H1 (cell line): Measurements from ENCODE around the gene KCNMB1. TPM values are rescaled to one million over a fixed set of nuclear protein-coding genes. Genes with fewer than 3 reads are reported as not detected.

Source experiments
- CTCF ChIA-PET: fragments of 300-600 bp; sonication (Branson Sonifier 250); formaldehyde crosslinking; loops from one replicate; lab custom pipeline; 2021; ENCODE audit not compliant: partially characterized antibody; lab: Charles Lee
- POLR2A ChIA-PET: fragments of 300-600 bp; sonication (Branson Sonifier 250); formaldehyde crosslinking; loops from one replicate; lab custom pipeline; 2021; ENCODE audit warnings: inconsistent platforms; ENCODE audit not compliant: partially characterized antibody; lab: Charles Lee
- DNase-seq, 2 experiments: peaks; one replicate each; pipeline versions ENCODE4 v3.0.0 to v3.0.0-alpha.2; 2010 to 2022; ENCODE audit warnings: low spot score in 2 of 2, low read depth in 1 of 2, mixed read lengths in 1 of 2
- FAIRE-seq: peaks from 2 replicates; lab custom pipeline; 2011; peaks lifted over from hg19 to GRCh38; lab: Jason Lieb, UNC
- H2AFZ ChIP-seq: 2 replicates; pipeline ENCODE4 v1.8.1; 2012; ENCODE audit warnings: low read length, inconsistent platforms
- H2AK5ac ChIP-seq: 2 replicates; pipeline ENCODE4 v1.6.1; 2013; ENCODE audit warnings: low read depth, low read length
- H2BK120ac ChIP-seq: replicated peaks from 2 replicates; pipeline ENCODE3; 2013; ENCODE audit warnings: low read depth, low read length, inconsistent platforms
- H2BK12ac ChIP-seq: 2 replicates; pipeline ENCODE4 v1.6.1; 2013; ENCODE audit warnings: low read depth, low read length
- H2BK15ac ChIP-seq: 2 replicates; pipeline ENCODE4 v1.6.1; 2013; ENCODE audit warnings: low read length
- H2BK20ac ChIP-seq: 2 replicates; pipeline ENCODE4 v1.6.1; 2013; ENCODE audit warnings: low read length
- H2BK5ac ChIP-seq: 2 replicates; pipeline ENCODE4 v1.6.1; 2013; ENCODE audit warnings: low read depth, low read length
- H3K14ac ChIP-seq: 2 replicates; pipeline ENCODE4 v1.6.1; 2013; ENCODE audit warnings: inconsistent platforms; ENCODE audit not compliant: insufficient read length
- H3K18ac ChIP-seq: 2 replicates; pipeline ENCODE4 v1.6.1; 2013; ENCODE audit warnings: low read length; ENCODE audit errors: extremely low read depth
- H3K23ac ChIP-seq: 2 replicates; pipeline ENCODE4 v1.6.1; 2013; ENCODE audit warnings: inconsistent platforms; ENCODE audit not compliant: insufficient read length
- H3K23me2 ChIP-seq: 2 replicates; pipeline ENCODE4 v1.6.1; 2013; ENCODE audit warnings: low read depth, low read length
- H3K27ac ChIP-seq: 2 replicates; pipeline ENCODE4 v1.6.1; 2011; ENCODE audit warnings: low read depth, low read length, inconsistent platforms
- H3K27me3 ChIP-seq, 4 experiments: replicated peaks in 1 of 4; 1 replicate in 1 of 4; 2 replicates in 3 of 4; pipeline versions ENCODE4 v1.6.1 to v1.8.1; 2011 to 2013; ENCODE audit warnings: low read length in 3 of 4, mild to moderate bottlenecking in 3 of 4, inconsistent platforms in 2 of 4, mixed read lengths in 2 of 4, moderate library complexity in 1 of 4; ENCODE audit not compliant: control insufficient read depth in 3 of 4, insufficient read depth in 3 of 4; ENCODE audit errors: extremely low read depth in 1 of 4
- H3K36me3 ChIP-seq, 4 experiments: 2 replicates each; pipeline versions ENCODE4 v1.6.1 to v1.8.1; 2011 to 2013; ENCODE audit warnings: mild to moderate bottlenecking in 4 of 4, low read length in 3 of 4, moderate library complexity in 2 of 4, control low read depth in 1 of 4, inconsistent platforms in 1 of 4; ENCODE audit not compliant: insufficient read depth in 4 of 4, control insufficient read depth in 2 of 4
- H3K4ac ChIP-seq: replicated peaks from 2 replicates; pipeline ENCODE3; 2013; ENCODE audit warnings: low read length, low read depth, mixed read lengths, inconsistent platforms; ENCODE audit not compliant: insufficient read length
- H3K4me1 ChIP-seq, 4 experiments: replicated peaks in 1 of 4; 1 replicate in 1 of 4; 2 replicates in 3 of 4; pipeline versions ENCODE4 v1.6.1 to v1.8.1; 2011 to 2013; ENCODE audit warnings: low read length in 3 of 4, inconsistent platforms in 2 of 4, mixed read lengths in 1 of 4; ENCODE audit not compliant: insufficient read depth in 4 of 4, control insufficient read depth in 3 of 4
- H3K4me2 ChIP-seq, 2 experiments: 2 replicates each; pipeline versions ENCODE4 v1.6.1 to v1.8.1; 2011 to 2013; ENCODE audit warnings: low read depth in 2 of 2, low read length in 2 of 2, control low read depth in 1 of 2, inconsistent platforms in 1 of 2, mild to moderate bottlenecking in 1 of 2; ENCODE audit not compliant: insufficient read depth in 1 of 2
- H3K4me3 ChIP-seq, 4 experiments: fragments of 200-600, 300-600 bp in 1 of 4; sonication (generic), shearing (Covaris generic), sonication (Bioruptor Twin) in 1 of 4; 2 replicates each; pipeline versions ENCODE4 v1.5.1 to v1.8.1; 2011 to 2016; ENCODE audit warnings: low read length in 4 of 4, low read depth in 3 of 4, control low read depth in 2 of 4, inconsistent platforms in 2 of 4, mild to moderate bottlenecking in 2 of 4, mixed read lengths in 1 of 4, moderate library complexity in 1 of 4; ENCODE audit not compliant: insufficient read depth in 2 of 4; ENCODE audit errors: extremely low read depth in 1 of 4
- H3K56ac ChIP-seq: replicated peaks from 2 replicates; pipeline ENCODE3; 2013; ENCODE audit warnings: low read depth, mild to moderate bottlenecking, mixed read lengths, low read length, inconsistent platforms; ENCODE audit not compliant: insufficient read length
- H3K79me1 ChIP-seq: 2 replicates; pipeline ENCODE4 v1.6.1; 2013; ENCODE audit warnings: low read depth, low read length, control low read depth
- H3K79me2 ChIP-seq, 2 experiments: 2 replicates each; pipeline versions ENCODE4 v1.6.1 to v1.8.1; 2012 to 2013; ENCODE audit warnings: low read length in 2 of 2, mild to moderate bottlenecking in 2 of 2, inconsistent platforms in 1 of 2; ENCODE audit not compliant: insufficient read depth in 2 of 2, control insufficient read depth in 1 of 2
- H3K9ac ChIP-seq, 4 experiments: replicated peaks in 1 of 4; 1 replicate in 1 of 4; 2 replicates in 3 of 4; pipeline versions ENCODE4 v1.6.1 to v1.8.1; 2011 to 2013; ENCODE audit warnings: low read depth in 3 of 4, low read length in 3 of 4, control low read depth in 2 of 4, mild to moderate bottlenecking in 2 of 4, moderate library complexity in 2 of 4, inconsistent platforms in 1 of 4; ENCODE audit errors: extremely low read depth in 1 of 4
- H3K9me3 ChIP-seq, 2 experiments: 2 replicates each; pipeline versions ENCODE4 v1.6.1 to v1.8.1; 2012 to 2013; ENCODE audit warnings: mild to moderate bottlenecking in 2 of 2, moderate library complexity in 2 of 2, control low read depth in 1 of 2, inconsistent platforms in 1 of 2, low read depth in 1 of 2, low read length in 1 of 2, mixed read lengths in 1 of 2; ENCODE audit not compliant: insufficient read depth in 2 of 2
- H4K20me1 ChIP-seq, 2 experiments: replicated peaks in 1 of 2; 2 replicates each; pipeline versions ENCODE3 to v1.8.1; 2011 to 2013; ENCODE audit warnings: inconsistent platforms in 2 of 2, low read length in 2 of 2, mild to moderate bottlenecking in 1 of 2; ENCODE audit not compliant: insufficient read depth in 2 of 2, control insufficient read depth in 1 of 2
- H4K5ac ChIP-seq: 2 replicates; pipeline ENCODE4 v1.6.1; 2013; ENCODE audit warnings: low read length, low read depth, mixed read lengths, inconsistent platforms; ENCODE audit not compliant: insufficient read length
- H4K8ac ChIP-seq: 2 replicates; pipeline ENCODE4 v1.8.0; 2013; ENCODE audit warnings: mild to moderate bottlenecking, moderate library complexity, low read length, inconsistent platforms; ENCODE audit not compliant: insufficient read depth; ENCODE audit errors: extremely low read depth
- H4K91ac ChIP-seq: replicated peaks from 2 replicates; pipeline ENCODE3; 2013; ENCODE audit warnings: low read length, mixed read lengths, inconsistent platforms; ENCODE audit not compliant: insufficient read length
- CHD2 ChIP-seq: IDR thresholded peaks from 2 replicates; pipeline ENCODE4 v1.6.1; 2012; ENCODE audit warnings: low read length, improper control_type of control experiment
- WGBS, 2 experiments: shearing (Covaris generic) in 1 of 2; methylation state at CpG; one replicate each; pipeline versions ENCODE4 v1.1.6 to v1.1.7; 2013 to 2015; ENCODE audit warnings: low lambda C conversion rate in 2 of 2, mixed read lengths in 2 of 2, inconsistent platforms in 1 of 2, low coverage in 1 of 2, missing lambda C conversion rate in 1 of 2; ENCODE audit not compliant: insufficient replicate concordance in 2 of 2, insufficient coverage in 1 of 2, insufficient read length in 1 of 2; ENCODE audit errors: extremely low coverage in 1 of 2, missing lambda C conversion rate in 1 of 2; 5-methylcytosine and 5-hydroxymethylcytosine counted together
- polyA plus RNA-seq, 7 experiments: library from polyadenylated mRNA; depleted of rRNA in 3 of 7; stranded (reverse) in 5 of 7; unstranded in 2 of 7; fragments of >200 nt in 5 of 7; fragments of 200-250 nt in 2 of 7; gene quantifications; 1 replicate in 5 of 7; 2 replicates in 1 of 7; 4 replicates in 1 of 7; pipeline versions ENCODE4 v1.2.1 to v1.2.3, GENCODE V29; 2011 to 2013; ENCODE audit warnings: missing spikeins in 2 of 7, mixed read lengths in 2 of 7
- total RNA-seq: library from RNA; stranded (reverse); fragmentation: NEBNext Ultra II Directional; extraction: Animal tissue kit (Norgen Biotek cat#: 25700); gene quantifications from 2 replicates; pipeline ENCODE4 v1.2.1, GENCODE V29; 2021

KCNMB1 gene
- total and polyA plus RNA-seq, 2 of the 8 experiments (the other 6 are each of a cell fraction or from before 2014, with no cell fraction given), result 0.08 to 0.19 TPM

DNA sequence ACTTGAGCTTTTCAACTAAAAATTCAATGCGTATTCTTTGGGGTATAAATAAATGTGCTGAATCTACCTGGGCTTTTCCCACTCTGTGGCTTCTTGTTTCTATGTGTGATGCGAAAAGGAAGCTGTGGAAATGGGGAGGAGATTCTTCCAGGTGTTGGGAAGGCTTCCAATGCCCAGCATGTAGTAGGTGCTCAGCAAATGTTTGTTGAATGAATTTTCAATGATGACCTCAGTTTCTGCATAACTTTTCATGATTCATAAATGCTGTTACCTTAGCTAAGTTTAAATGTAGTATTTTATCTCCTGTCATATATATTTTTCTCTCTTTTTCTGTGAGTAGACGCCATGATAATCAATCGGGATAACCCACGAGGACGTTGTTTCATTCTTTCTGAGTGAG, 25.6 kb upstream of the KCNMB1 start:
- no peak overlapping the region for H4K91ac ChIP-seq
- 90% methylated on average over 6 of the region's 6 CpGs; no CpG with 5 or more reads in 1 of the 2 experiments for WGBS, 2 experiments
- CTCF ChIA-PET, result interaction anchor here (0.5 to 1.4 kb wide), 11 partner anchors 10 to 944 kb away, joined by 3 to 6 read pairs (median 3); no protein-coding TSS in a partner anchor

More for the DNA sequence above, 25.6 kb upstream of the KCNMB1 start:
- Histone ChIP-seq H2AK5ac (no peak overlapping the region), H3K79me1 (no peaks in the 10 kb centered on the region), H4K8ac (no peak overlapping the region), H4K20me1 (no peaks in the 10 kb centered on the region), H3K9me3 (no peaks in the 10 kb centered on the region), H3K23ac (no peak overlapping the region), H2BK5ac (no peak overlapping the region), H3K4me2 (no peak overlapping the region), H3K79me2 (no peaks in the 10 kb centered on the region), H3K27me3 (no peaks in the 10 kb centered on the region), H2BK12ac (no peak overlapping the region), H3K4ac (no peak overlapping the region), H3K18ac (no peak overlapping the region), H3K56ac (no peak overlapping the region), H3K4me1 (no peaks in the 10 kb centered on the region; a peak in 2 of 7 replicates), H3K27ac (no peak overlapping the region), H4K5ac (no peak overlapping the region), H2BK15ac (no peak overlapping the region), H3K23me2 (no peaks in the 10 kb centered on the region), H3K14ac (no peak overlapping the region), H3K4me3 (no peak overlapping the region), H3K36me3 (no peaks in the 10 kb centered on the region), H2BK20ac (no peak overlapping the region), H3K9ac (no peak overlapping the region), H2BK120ac (no peak overlapping the region), H2AFZ (no peak overlapping the region)
- no peak for TF ChIP-seq CHD2
- POLR2A ChIA-PET, result no interaction called here
- no peak for FAIRE-seq
- no peak for DNase-seq
